ENCODE results near the gene CFH.

Gene CFH

DNA sequence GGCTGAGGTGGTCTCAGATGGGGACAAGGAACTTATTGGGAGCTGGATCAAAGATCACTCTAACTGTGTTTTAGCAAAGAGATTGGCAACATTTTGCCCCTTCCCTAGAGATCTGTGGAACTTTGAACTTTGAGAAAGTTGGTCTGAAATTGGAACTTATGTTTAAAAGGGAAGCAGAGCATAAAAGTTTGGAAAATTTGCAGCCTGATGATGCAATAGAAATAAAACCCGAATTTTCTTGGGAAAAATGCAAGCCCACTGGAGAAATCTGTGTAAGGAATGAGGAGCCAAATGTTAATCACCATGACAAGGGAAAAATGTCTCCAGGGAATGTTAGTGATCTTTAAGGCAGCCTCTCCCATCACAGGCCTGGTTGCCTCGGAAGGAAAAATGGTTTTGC lies 17.2 kb downstream of the CFH start:
- peaks cover 3% of the 10 kb centered on the region for H3K27me3 Mint-ChIP-seq (ENCODE audit: low read depth)
- no peak for TF ChIP-seq CTCF (IDR thresholded peaks at IDR 0.05; ENCODE audit: unreplicated experiment in 3 of 3)
- no peak overlapping the region for H3K27ac Mint-ChIP-seq
- peaks cover 13% of the 10 kb centered on the region for H3K9me3 Mint-ChIP-seq
- H3K36me3 Mint-ChIP-seq (ENCODE audit: low read depth) = no peaks in the 10 kb centered on the region
- no peaks in the 10 kb centered on the region for H3K4me1 Mint-ChIP-seq
- H3K4me3 Mint-ChIP-seq = no peak overlapping the region

DNA sequence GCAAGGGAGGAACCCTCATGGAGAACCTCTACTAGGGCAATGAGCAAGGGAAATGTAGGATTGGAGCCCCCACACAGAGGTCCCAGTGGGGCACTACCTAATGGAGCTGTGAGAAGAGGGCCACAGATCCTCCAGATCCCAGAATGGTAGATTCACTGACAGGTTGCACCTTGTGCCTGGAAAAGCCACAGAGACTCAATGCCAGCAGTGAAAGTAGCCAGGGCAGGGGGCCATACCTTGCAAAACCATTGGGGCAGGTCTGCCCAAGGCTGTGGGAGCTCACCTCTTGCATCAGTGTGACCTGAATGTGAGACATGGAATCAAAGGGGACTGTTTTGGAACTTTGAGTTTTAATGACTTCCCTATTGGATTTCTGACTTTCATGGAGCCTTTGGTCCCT lies 17.9 kb downstream of the CFH start:
- Mint-ChIP-seq H3K4me1 (no peaks in the 10 kb centered on the region), H3K27ac (no peak overlapping the region), H3K36me3 (ENCODE audit: low read depth) (no peaks in the 10 kb centered on the region), H3K27me3 (ENCODE audit: low read depth) (peaks cover 3% of the 10 kb centered on the region), H3K4me3 (no peak overlapping the region), H3K9me3 (peaks cover 13% of the 10 kb centered on the region)
- TF ChIP-seq CTCF (IDR thresholded peaks at IDR 0.05; ENCODE audit: unreplicated experiment in 3 of 3) = no peak

DNA sequence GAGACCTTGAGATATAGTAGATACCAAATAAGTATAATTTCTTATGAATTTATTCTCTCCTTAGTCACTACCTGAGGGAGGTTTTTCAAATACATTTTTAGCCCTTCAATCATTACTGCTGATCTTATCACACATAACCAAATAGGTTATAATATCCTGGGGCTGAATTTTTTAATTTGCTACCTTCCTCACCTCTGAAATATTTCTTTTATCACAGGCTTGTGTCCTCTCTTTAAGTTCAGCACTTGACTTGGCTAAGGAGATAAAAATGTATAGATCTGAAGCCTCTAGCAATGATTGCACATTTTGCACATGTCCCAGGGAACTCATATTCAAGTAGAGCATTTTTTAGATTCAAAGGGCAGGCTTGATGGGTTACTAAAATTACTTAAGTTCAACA lies 23.1 kb downstream of the CFH start:
- H3K4me3 Mint-ChIP-seq = no peak overlapping the region
- no peak overlapping the region for H3K27ac Mint-ChIP-seq
- no peaks in the 10 kb centered on the region for H3K27me3 Mint-ChIP-seq (ENCODE audit: low read depth)
- no peaks in the 10 kb centered on the region for H3K9me3 Mint-ChIP-seq
- H3K4me1 Mint-ChIP-seq = no peaks in the 10 kb centered on the region
- no peak for TF ChIP-seq CTCF (IDR thresholded peaks at IDR 0.05; ENCODE audit: unreplicated experiment in 3 of 3)
- no peaks in the 10 kb centered on the region for H3K36me3 Mint-ChIP-seq (ENCODE audit: low read depth)

DNA sequence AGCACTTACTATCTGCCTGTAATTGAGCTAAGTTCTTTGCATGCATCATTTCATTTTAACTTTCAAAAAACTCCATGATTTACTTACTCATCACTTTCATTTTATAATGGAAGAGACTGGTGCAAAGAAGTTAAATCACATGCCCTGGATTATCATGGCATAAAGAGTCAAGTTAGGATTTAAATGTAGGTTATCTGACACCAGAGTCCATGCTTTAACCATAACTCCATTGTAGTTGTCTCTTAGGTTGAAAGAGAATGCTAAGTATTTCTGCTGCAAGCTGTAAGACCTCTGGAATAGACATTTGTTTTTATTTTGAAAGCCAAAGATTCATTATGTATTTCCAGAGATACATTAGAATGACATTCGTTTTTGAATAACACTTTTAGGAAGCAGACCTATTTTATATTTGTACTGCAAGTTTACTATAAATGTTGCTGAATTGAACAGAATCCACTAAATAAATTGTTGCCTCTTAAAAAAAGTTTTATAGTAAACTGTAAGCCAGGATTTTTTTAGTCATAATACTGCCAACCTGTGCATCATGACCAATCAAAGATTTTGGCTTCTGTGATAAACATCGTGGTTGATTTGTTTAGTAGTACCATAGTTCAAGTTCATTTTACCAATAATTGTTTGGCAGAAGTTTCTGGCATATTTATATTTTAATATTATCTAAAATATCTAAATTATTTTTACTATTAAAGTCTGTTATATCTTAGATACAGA lies 26.1 kb downstream of the CFH start:
- no peak overlapping the region for H3K4me3 Mint-ChIP-seq
- H3K9me3 Mint-ChIP-seq = no peaks in the 10 kb centered on the region
- no peaks in the 10 kb centered on the region for H3K36me3 Mint-ChIP-seq (ENCODE audit: low read depth)
- no peaks in the 10 kb centered on the region for H3K4me1 Mint-ChIP-seq
- H3K27me3 Mint-ChIP-seq (ENCODE audit: low read depth) = no peaks in the 10 kb centered on the region
- no peak for TF ChIP-seq CTCF (IDR thresholded peaks at IDR 0.05; ENCODE audit: unreplicated experiment in 3 of 3)
- no peak overlapping the region for H3K27ac Mint-ChIP-seq

GRCh38 chr1:196678510-196678884 lies 26.7 kb downstream of the CFH start:
- Mint-ChIP-seq H3K4me3 (no peak overlapping the region), H3K27ac (no peak overlapping the region), H3K9me3 (no peaks in the 10 kb centered on the region), H3K4me1 (no peaks in the 10 kb centered on the region), H3K27me3 (ENCODE audit: low read depth) (no peaks in the 10 kb centered on the region), H3K36me3 (ENCODE audit: low read depth) (no peaks in the 10 kb centered on the region)
- no peak for TF ChIP-seq CTCF (IDR thresholded peaks at IDR 0.05; ENCODE audit: unreplicated experiment in 3 of 3)

DNA sequence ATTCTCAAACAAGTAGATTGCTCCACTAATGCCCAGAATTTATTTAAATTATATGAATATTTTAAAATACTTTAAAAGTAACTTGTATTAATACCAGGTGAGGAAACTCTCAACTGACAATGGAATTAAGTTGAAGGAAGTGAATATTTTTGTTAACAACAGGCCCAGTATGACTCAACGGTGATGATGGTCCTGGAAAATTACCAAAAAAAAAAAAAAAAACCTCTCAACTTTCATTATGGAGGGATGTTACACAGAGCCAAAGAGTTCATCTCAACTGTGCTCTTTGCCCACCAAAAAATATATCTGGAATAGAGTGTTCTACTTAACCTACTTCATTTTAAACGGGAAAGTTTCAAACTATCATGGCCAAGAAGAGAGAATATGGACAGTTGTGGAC lies 28.3 kb downstream of the CFH start:
- Mint-ChIP-seq H3K36me3 (ENCODE audit: low read depth) (no peaks in the 10 kb centered on the region), H3K27ac (no peak overlapping the region), H3K4me3 (no peak overlapping the region), H3K27me3 (ENCODE audit: low read depth) (no peaks in the 10 kb centered on the region), H3K4me1 (no peaks in the 10 kb centered on the region), H3K9me3 (no peaks in the 10 kb centered on the region)
- no peak for TF ChIP-seq CTCF (IDR thresholded peaks at IDR 0.05; ENCODE audit: unreplicated experiment in 3 of 3)
